Measurements from ENCODE around the gene MSL1. TPM values are rescaled to one million over a fixed set of nuclear protein-coding genes. Genes with fewer than 3 reads are reported as not detected.

MSL1 gene
- total and polyA plus RNA-seq, 2 of the 13 experiments (the other 11 are each of a cell fraction or from before 2014, with no cell fraction given) = 63.8 to 88.5 TPM

GRCh38 chr17:40075201-40075941, 46.4 kb upstream of the MSL1 start (continued):
- TF ChIP-seq PRMT3 (CRISPR knock-in tag; IDR thresholded peaks at IDR 0.05; ENCODE audit: borderline replicate concordance, low read depth) = no peak
- no peak for TF ChIP-seq SAFB2 (CRISPR knock-in tag; IDR thresholded peaks at IDR 0.05; ENCODE audit: borderline replicate concordance, low read depth)
- no peak for TF ChIP-seq ARID3A (IDR thresholded peaks at IDR 0.05; ENCODE audit: low read depth, low read length)
- no peak for TF ChIP-seq ZNF746 (CRISPR knock-in tag; IDR thresholded peaks at IDR 0.05)
- peak; percentile 70 for TF ChIP-seq ZSCAN25 (CRISPR knock-in tag; IDR thresholded peaks at IDR 0.05)
- no peak for TF ChIP-seq ZNF33A (CRISPR knock-in tag; IDR thresholded peaks at IDR 0.05; ENCODE audit: borderline replicate concordance)
- TF ChIP-seq ZBTB2 (CRISPR knock-in tag; IDR thresholded peaks at IDR 0.05; ENCODE audit: low read depth) = no peak
- TF ChIP-seq ZNF589 (CRISPR knock-in tag; conservative IDR thresholded peaks at IDR 0.05) = no peak
- no peak for TF ChIP-seq PAX8 (CRISPR knock-in tag; IDR thresholded peaks at IDR 0.05; ENCODE audit: borderline replicate concordance)
- TF ChIP-seq PRPF4 (IDR thresholded peaks at IDR 0.05; ENCODE audit: low read depth, low read length, poor library complexity, severe bottlenecking) = peak; percentile 100
- TF ChIP-seq ZNF207 (IDR thresholded peaks at IDR 0.05; ENCODE audit: borderline replicate concordance) = no peak
- TF ChIP-seq EP300 (IDR thresholded peaks at IDR 0.05; ENCODE audit: low read depth in 2 of 2, low read length in 2 of 2) = peak in 1 of 2 experiments; percentile 69; a peak in 1 of 4 replicates
- no peak for TF ChIP-seq EP300 (CRISPR knock-in tag; IDR thresholded peaks at IDR 0.05; ENCODE audit: borderline replicate concordance)
- peak; percentile 83 for TF ChIP-seq PATZ1 (CRISPR knock-in tag; IDR thresholded peaks at IDR 0.05)
- TF ChIP-seq SNRNP70 (IDR thresholded peaks at IDR 0.05; ENCODE audit: low read depth, low read length) = no peak
- TF ChIP-seq ZBTB33 (CRISPR knock-in tag; IDR thresholded peaks at IDR 0.05) = peak; percentile 99
- peak; percentile 70 for TF ChIP-seq ZNF772 (CRISPR knock-in tag; IDR thresholded peaks at IDR 0.05)
- TF ChIP-seq E2F2 (CRISPR knock-in tag; IDR thresholded peaks at IDR 0.05; ENCODE audit: borderline replicate concordance) = no peak
- peak; percentile 77; the same call in 1 of the 2 replicates for TF ChIP-seq HNF4G (IDR thresholded peaks at IDR 0.05; ENCODE audit: borderline replicate concordance, low read depth, low read length)
- TF ChIP-seq HNF4G (CRISPR knock-in tag; IDR thresholded peaks at IDR 0.05; ENCODE audit: borderline replicate concordance, low read depth) = 0 out of 2 replicates have a peak, but pooled peaks have one; percentile 16
